ENCODE data around the gene EXOC6B. TPM values are rescaled to one million over a fixed set of nuclear protein-coding genes. Genes with fewer than 3 reads are reported as not detected.

EXOC6B gene
- total and polyA plus RNA-seq, 9 of the 15 experiments (the other 6 are each of a cell fraction or from before 2014, with no cell fraction given): 0.28 to 4.2 (median 2.0) TPM

GRCh38 chr2:72134997-72135800, 690.6 kb downstream of the EXOC6B start (continued):
- TF ChIP-seq STAT6 (CRISPR knock-in tag; IDR thresholded peaks at IDR 0.05): no peak
- TF ChIP-seq ZNF717 (CRISPR knock-in tag; IDR thresholded peaks at IDR 0.05): no peak
- TF ChIP-seq E2F8 (IDR thresholded peaks at IDR 0.05; ENCODE audit: low read depth, partially characterized antibody): no peak
- TF ChIP-seq, protein P1, sequence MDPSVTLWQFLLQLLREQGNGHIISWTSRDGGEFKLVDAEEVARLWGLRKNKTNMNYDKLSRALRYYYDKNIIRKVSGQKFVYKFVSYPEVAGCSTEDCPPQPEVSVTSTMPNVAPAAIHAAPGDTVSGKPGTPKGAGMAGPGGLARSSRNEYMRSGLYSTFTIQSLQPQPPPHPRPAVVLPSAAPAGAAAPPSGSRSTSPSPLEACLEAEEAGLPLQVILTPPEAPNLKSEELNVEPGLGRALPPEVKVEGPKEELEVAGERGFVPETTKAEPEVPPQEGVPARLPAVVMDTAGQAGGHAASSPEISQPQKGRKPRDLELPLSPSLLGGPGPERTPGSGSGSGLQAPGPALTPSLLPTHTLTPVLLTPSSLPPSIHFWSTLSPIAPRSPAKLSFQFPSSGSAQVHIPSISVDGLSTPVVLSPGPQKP (CRISPR knock-in tag; IDR thresholded peaks at IDR 0.05): no peak
- no peak for TF ChIP-seq RBM25 (IDR thresholded peaks at IDR 0.05; ENCODE audit: low read depth, low read length, severe bottlenecking)
- no peak for TF ChIP-seq MAFG (tag; conservative IDR thresholded peaks at IDR 0.05)

Data from K562 (cell line).